Neural cell (in vitro differentiated cells): Measurements from ENCODE around the gene D2HGDH.

Experiments used
- CTCF ChIP-seq: fragments of 450-650 bp; IDR thresholded peaks from 2 replicates; pipeline ENCODE4 v1.5.1; 2014; ENCODE audit warnings: antibody characterized with exemption, mild to moderate bottlenecking, moderate library complexity; ENCODE audit not compliant: poor library complexity, severe bottlenecking
- EP300 ChIP-seq: fragments of 450-650 bp; conservative IDR thresholded peaks from 2 replicates; pipeline ENCODE4 v1.6.1; 2014; ENCODE audit warnings: antibody characterized with exemption, mild to moderate bottlenecking, moderate library complexity; ENCODE audit not compliant: poor library complexity, severe bottlenecking
- EZH2 ChIP-seq: fragments of 200-600, 300-800 bp; shearing (Covaris generic), sonication (generic); IDR thresholded peaks from 2 replicates; pipeline ENCODE4 v1.6.1; 2014; ENCODE audit warnings: antibody characterized with exemption, low read length, borderline replicate concordance, mild to moderate bottlenecking; ENCODE audit not compliant: insufficient read depth, poor library complexity, severe bottlenecking
- POLR2AphosphoS5 ChIP-seq: IDR thresholded peaks from 2 replicates; pipeline ENCODE4 v1.6.1; 2012
- RAD21 ChIP-seq: fragments of 450-650 bp; conservative IDR thresholded peaks from 2 replicates; pipeline ENCODE4 v1.6.1; 2014; ENCODE audit warnings: antibody characterized with exemption, mild to moderate bottlenecking, moderate library complexity
- REST ChIP-seq: IDR thresholded peaks from 2 replicates; pipeline ENCODE4 v1.6.1; 2012; ENCODE audit warnings: borderline replicate concordance

GRCh38 chr2:241686324-241686649 is 48.1 kb upstream of the D2HGDH start:
- TF ChIP-seq POLR2AphosphoS5 (no peak), CTCF (no peak), REST (no peak), EP300 (no peak), EZH2 (no peak), RAD21 (no peak)
